LHCN-M2 (cell line): ENCODE data around the gene PSMD3. TPM values are rescaled to one million over a fixed set of nuclear protein-coding genes. Genes with fewer than 3 reads are reported as not detected.
A peak's percentile ranks its signal among the peaks of the same experiment; 100 is the strongest.

Experiments used
- DNase-seq: peaks from one replicate; pipeline ENCODE4 v3.0.0-alpha.2; 2012; ENCODE audit warnings: low read depth
- total RNA-seq: library from RNA; depleted of rRNA; stranded (reverse); fragments of >200 nt; gene quantifications from 2 replicates; pipeline ENCODE4 v1.2.3, GENCODE V29; 2014

Gene PSMD3
- total RNA-seq, 1 experiment from 2014 or later = 159 TPM

- no peak for DNase-seq
Measured at GRCh38 chr17:40022497-40022896, 41.9 kb downstream of the PSMD3 start.

GRCh38 chr17:40022961-40023541, 42.4 kb downstream of the PSMD3 start:
- DNase-seq = no peak

DNA sequence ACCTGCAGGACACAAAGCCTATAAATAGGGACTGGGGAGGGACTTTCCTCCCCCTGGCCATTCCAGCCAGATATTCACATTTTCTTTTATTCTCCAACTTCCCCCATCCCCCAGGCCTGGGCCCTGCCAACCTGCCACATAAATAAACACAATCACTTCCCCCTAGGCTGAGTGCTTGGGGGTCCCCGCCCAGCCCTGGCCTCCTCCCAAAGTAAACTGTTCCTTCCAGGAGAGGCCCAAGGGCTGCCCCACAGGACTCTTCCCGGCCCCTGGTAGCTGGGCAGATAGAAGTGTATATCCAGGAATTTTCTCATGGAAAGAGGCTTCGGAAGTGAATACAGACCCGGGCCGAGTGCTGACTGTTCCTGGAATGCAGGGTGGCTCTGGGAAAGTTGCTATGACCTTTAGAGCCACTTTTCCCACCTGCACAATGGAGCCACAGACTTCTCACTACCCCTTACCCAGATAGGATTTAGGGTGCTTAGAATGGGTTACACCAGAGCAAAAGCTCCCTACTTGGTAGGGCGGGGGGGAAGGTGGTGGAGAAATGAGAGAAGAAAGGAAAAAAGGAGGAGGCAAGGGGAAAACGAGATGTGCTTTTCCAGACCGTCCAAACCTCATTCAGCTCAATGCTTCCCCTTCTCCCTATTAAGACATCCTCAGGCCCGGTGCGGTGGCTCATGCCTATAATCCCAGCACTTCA, 43.1 kb downstream of the PSMD3 start:
- no peak for DNase-seq

DNA sequence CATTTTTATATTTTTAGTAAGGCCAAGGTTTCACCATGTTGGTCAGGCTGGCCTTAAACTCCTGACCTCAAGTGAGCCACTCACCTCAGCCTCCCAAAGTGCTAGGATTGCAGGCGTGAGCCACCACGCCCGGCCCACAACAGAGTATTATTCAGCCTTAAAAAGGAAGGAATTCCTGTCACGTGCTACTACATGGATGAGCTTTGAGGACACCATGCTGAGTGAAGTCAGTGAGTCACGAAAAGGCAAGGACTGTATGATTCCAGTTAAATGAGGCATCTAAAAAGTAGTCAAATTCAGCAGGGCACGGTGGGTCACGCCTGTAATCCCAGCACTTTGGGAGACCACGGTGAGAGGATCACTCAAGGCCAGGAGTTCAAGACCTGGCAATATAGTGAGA, 44.3 kb downstream of the PSMD3 start:
- DNase-seq = peak; percentile 31

- no peak for DNase-seq
Measured at GRCh38 chr17:40025559-40025958, 45.0 kb downstream of the PSMD3 start.

DNA sequence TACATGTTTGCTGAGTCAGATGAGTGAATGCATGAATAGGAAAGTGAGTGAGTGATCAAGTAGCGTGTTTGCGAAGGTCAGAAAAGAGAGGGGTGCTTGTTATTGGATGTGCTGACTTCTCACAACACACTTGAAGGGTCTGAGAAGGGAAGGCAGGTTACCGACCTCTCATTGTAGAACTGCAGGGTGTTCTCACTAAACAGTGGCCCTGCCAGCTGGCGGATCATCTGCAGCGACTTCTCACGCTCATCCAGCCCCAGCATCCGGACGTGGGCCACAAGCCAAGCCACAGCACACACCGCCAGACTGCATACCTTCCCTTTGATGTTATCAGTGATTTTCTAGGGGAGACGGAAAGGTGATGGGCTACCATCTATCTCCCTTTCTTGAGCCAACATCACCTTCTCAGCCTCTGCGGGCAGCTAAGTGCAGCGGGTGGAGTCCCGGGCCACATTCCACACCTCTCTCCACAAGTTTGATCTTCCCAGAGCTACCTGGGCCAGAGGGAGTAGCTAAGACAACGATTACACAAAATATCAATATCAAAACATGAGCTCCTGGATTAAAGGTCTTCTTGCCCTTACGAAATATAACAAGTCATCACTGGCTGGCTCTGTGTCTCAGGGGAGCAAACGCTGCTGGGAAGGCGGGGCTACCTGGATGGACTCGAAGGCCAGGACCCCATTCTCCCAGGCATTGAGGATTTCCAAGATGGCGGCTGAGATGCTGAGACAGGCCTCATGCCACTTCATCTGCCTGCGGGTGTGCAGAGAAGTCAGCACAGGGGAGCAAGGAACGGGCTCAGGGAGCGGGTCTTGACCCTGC, 45.6 kb downstream of the PSMD3 start:
- DNase-seq = no peak

- peak; percentile 80 for DNase-seq
Measured at GRCh38 chr17:40026816-40027613, 46.4 kb downstream of the PSMD3 start.

DNA sequence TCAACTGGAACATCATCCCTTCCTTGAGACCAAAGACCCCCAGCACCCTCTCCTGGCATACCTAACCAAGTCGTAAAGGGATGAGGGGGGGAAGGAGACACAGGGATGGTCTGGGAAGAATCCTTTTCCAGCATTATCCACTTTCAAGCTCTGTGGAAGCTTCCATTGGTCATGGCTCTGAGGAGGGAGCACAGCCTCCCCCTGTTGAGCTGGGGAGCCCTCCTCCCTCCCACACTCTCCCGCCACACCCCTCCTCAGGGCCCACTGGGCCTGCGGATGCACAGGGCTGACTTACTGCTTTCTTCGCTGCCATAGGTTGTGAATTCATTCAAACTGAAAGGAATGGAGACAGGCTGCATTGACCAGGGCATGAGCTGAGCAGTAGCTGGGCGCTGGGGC, 47.0 kb downstream of the PSMD3 start:
- no peak for DNase-seq

DNA sequence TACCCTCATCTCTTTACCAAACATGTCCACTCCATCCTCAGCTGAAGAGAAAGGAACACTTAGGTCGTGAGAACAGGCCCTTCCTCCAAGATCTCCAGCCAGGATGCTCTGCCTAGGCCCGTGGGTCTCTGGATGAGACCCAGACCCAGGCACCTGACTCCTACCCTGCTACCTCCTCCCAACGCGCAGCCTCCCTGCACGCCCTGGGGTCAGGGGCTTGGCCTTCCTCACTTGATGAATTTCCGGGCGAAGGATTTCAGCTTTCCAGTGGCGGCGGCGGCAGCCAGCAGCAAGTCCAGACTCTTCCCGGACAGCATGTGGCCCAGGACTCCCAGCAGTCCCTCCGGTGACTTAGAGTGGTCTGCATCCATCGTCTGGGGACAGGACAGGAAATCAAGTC, 48.0 kb downstream of the PSMD3 start:
- DNase-seq = no peak

GRCh38 chr17:40031706-40032105, 51.1 kb downstream of the PSMD3 start:
- DNase-seq = no peak

- DNase-seq = no peak
Measured at GRCh38 chr17:40032322-40033320, 52.0 kb downstream of the PSMD3 start.

DNA sequence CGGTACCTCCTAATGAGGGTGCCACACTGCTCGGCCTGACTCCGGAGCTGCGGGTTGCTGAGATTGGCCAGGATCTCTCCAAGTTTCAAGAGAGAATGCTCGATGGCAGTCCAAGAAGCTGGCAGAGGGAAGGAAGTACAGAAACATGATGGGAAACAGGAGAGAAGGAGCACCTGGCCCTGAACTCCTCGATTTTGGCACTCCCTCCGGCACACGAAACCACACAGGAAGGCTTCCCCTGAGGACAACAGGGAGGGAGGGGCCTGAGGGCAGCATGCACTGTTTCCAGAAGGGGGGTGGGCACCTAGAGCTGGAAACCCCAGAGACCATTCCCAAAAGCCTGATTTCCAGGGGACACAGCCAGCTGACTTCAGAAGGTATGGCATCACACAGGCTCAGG, 52.7 kb downstream of the PSMD3 start:
- no peak for DNase-seq

DNA sequence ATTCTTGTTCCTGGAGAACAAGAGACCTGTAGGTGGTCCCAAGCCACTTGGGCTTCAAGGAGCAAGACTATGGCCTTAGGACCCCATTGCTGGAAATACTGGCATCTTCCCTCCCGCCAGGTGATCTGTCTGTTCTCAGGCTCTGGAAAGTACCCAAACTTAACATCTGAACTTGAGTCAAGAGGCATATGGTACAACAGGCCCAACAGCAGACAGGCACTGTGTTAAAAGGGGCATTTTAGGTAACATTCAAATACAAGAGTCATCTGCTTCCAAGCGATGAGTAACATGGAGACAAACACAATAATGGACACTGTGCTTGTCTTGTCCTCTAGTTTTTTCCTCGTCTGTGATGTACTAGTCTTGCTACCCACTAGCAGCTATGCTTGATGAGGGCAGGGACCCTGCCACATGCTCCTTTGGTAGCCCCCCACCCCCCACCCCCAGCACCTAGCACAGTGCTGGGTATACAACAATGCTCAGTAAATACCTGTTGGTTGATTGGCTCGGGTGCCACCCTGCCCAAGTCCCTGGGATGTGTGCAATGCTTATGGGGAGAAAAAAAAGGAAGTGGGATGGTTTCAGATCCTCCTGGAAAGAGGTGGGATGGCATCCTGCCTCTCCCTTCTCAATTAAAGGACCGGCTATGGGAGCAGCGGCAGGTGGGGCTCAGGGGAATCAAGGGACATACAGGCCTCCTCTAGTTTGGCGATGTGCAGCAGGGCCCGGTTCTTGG, 54.0 kb downstream of the PSMD3 start:
- DNase-seq = no peak

DNA sequence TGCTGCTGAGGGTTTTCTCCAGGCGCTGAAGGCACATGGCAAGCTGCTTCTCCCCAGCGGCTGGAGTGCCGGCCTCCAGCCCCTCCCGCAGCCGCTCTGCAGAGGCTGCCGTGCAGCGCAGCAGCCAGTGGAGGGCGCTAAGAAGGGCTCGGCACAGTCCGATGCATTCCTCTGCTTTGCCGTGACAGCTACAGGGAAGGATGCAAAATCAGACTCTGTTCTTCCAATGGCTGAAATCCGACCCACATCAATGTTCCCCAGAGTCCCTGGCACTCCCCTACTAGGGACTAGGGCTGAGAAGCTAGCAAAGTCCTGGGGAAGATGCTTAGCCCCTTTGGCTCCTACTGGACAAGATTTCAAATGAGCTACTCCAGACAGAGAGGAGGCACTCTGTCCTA, 54.6 kb downstream of the PSMD3 start:
- DNase-seq = peak; percentile 29

- peak; percentile 80 for DNase-seq
Measured at GRCh38 chr17:40038882-40039513, 58.4 kb downstream of the PSMD3 start.

GRCh38 chr17:40041196-40041595, 60.6 kb downstream of the PSMD3 start:
- no peak for DNase-seq
